Measurements from ENCODE around the gene MYL3. TPM values are rescaled to one million over a fixed set of nuclear protein-coding genes. Genes with fewer than 3 reads are reported as not detected.
"Not testable (repeated sequence)": the region's sequence is repeated elsewhere in the genome, so short reads cannot be mapped to it uniquely, and the experiment has no call there.

Gene MYL3
- total RNA-seq, 1 experiment from 2014 or later: not detected

DNA sequence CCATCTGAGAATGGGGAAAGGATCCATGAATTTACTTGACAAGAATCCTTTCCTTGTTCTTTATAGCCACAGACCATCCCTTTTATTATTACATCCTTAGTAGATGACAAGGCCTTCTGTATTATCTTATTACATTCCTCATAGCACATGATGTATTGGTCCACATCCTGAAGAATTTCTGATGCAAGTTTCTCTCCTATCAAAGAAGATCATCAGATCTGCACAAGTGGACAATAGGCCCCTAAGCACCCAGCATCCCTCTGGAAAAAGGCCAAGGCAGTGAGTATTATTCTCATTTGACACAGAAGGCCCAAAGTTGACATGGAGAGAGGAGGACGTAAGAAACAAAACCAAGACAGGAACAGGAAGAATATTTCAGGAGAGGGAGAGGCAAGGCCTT is 31.4 kb downstream of the MYL3 start:
- H3K9ac ChIP-seq (ENCODE audit: low read length): no peak overlapping the region

DNA sequence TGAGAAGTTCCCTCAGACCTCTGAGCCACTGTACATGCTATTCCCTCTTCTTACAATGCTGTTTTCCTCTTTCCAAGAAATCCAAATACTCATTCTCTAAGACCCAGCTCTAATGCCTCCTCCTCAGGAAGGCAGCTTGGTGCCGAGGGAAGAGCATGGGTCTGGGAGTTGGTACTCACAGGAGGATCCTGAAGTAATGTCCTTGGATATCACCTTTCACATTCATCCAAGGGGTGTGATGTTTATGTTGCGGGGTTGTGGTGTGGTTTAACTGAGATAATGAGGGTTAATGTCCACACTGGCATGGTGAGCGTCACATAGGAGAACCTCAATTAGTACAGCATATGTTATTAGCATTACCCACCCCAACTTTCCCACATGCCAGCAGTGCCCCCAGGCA is 31.9 kb downstream of the MYL3 start:
- H2AFZ ChIP-seq (ENCODE audit: low read length): no peak overlapping the region
- H4K20me1 ChIP-seq (ENCODE audit: insufficient read depth, low read depth, low read length): no peaks in the 10 kb centered on the region
- H3K9me3 ChIP-seq (ENCODE audit: low read length): no peaks in the 10 kb centered on the region
- H3K27me3 ChIP-seq (ENCODE audit: low read length): no peaks in the 10 kb centered on the region
- H3K4me3 ChIP-seq (ENCODE audit: low read length): no peak overlapping the region
- no peak overlapping the region for H3K27ac ChIP-seq (ENCODE audit: low read length)
- no peak for DNase-seq
- no peak overlapping the region for H3K9ac ChIP-seq (ENCODE audit: low read length)
- H3K4me2 ChIP-seq (ENCODE audit: low read depth, low read length, poor library complexity, severe bottlenecking): no peak overlapping the region
- no peaks in the 10 kb centered on the region for H3K79me2 ChIP-seq (ENCODE audit: low read length)
- H3K4me1 ChIP-seq (ENCODE audit: low read length): no peaks in the 10 kb centered on the region
- no peaks in the 10 kb centered on the region for H3K36me3 ChIP-seq (ENCODE audit: insufficient read depth, low read length)
- no peaks in the 10 kb centered on the region for H3K9me2 ChIP-seq (replicated peaks; ENCODE audit: insufficient read depth, low read length)

More for the DNA sequence above, 31.4 kb downstream of the MYL3 start:
- H3K36me3 ChIP-seq (ENCODE audit: insufficient read depth, low read length): no peaks in the 10 kb centered on the region
- no peak for DNase-seq
- no peaks in the 10 kb centered on the region for H3K4me1 ChIP-seq (ENCODE audit: low read length)
- no peaks in the 10 kb centered on the region for H4K20me1 ChIP-seq (ENCODE audit: insufficient read depth, low read depth, low read length)
- H3K9me2 ChIP-seq (replicated peaks; ENCODE audit: insufficient read depth, low read length): no peaks in the 10 kb centered on the region
- H2AFZ ChIP-seq (ENCODE audit: low read length): no peak overlapping the region
- no peaks in the 10 kb centered on the region for H3K9me3 ChIP-seq (ENCODE audit: low read length)
- H3K27ac ChIP-seq (ENCODE audit: low read length): no peak overlapping the region
- no peak overlapping the region for H3K4me2 ChIP-seq (ENCODE audit: low read depth, low read length, poor library complexity, severe bottlenecking)
- no peaks in the 10 kb centered on the region for H3K27me3 ChIP-seq (ENCODE audit: low read length)
- H3K4me3 ChIP-seq (ENCODE audit: low read length): no peak overlapping the region
- no peaks in the 10 kb centered on the region for H3K79me2 ChIP-seq (ENCODE audit: low read length)

DNA sequence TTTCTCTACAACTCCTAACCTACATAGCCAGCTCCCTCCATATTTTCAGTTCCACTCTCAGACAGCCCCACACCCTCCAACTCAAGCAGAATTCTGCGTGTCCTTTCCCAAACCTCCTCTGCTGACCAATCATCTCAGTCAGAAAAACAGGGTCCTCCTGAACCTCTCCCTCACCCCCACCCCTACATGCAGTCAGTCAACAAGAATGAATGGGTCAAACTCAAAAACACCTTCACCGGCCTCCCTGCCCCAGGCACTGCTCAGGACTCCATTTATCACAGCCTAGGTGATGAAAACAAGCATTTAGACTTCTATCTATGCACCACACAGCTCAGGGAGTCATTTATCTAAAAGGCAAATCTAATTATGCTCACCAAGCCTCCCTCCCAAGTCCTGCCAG is 32.4 kb downstream of the MYL3 start:
- Histone ChIP-seq H3K4me1 (ENCODE audit: low read length) (no peaks in the 10 kb centered on the region), H3K4me2 (ENCODE audit: low read depth, low read length, poor library complexity, severe bottlenecking) (no peak overlapping the region), H3K79me2 (ENCODE audit: low read length) (no peaks in the 10 kb centered on the region), H3K27me3 (ENCODE audit: low read length) (no peaks in the 10 kb centered on the region), H3K27ac (ENCODE audit: low read length) (no peak overlapping the region), H4K20me1 (ENCODE audit: insufficient read depth, low read depth, low read length) (no peaks in the 10 kb centered on the region), H3K4me3 (ENCODE audit: low read length) (no peak overlapping the region), H3K9me2 (replicated peaks; ENCODE audit: insufficient read depth, low read length) (no peaks in the 10 kb centered on the region), H3K36me3 (ENCODE audit: insufficient read depth, low read length) (no peaks in the 10 kb centered on the region), H3K9ac (ENCODE audit: low read length) (no peak overlapping the region), H2AFZ (ENCODE audit: low read length) (no peak overlapping the region), H3K9me3 (ENCODE audit: low read length) (no peaks in the 10 kb centered on the region)
- DNase-seq: no peak

DNA sequence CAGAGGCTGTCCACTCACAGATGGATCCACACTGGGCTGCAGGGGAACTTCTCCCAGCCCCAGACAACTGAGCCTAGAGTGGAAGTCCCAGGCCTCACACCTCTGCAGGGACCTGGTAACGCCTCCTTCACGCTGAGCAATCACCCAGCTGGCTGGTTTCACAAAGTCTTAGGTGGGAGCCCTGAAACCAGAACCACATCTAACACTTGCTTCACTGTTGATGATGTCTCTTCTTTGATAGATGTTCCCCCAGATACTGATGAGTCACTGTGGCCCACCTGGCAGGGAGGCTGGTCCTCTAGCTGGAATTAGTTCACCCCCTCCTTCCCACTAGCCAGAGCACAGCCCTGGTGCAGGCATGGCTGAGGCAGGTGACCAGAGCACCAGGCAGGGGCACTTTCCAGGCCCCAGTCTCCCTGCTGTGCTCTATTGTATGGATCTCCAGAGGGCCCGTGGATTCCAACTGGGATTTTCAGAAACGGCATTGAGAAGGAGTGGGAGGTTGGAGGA is 33.5 kb downstream of the MYL3 start:
- Histone ChIP-seq H3K4me3 (ENCODE audit: low read length) (no peak overlapping the region), H3K9ac (ENCODE audit: low read length) (no peak overlapping the region), H3K79me2 (ENCODE audit: low read length) (no peaks in the 10 kb centered on the region), H3K4me2 (ENCODE audit: low read depth, low read length, poor library complexity, severe bottlenecking) (no peak overlapping the region), H4K20me1 (ENCODE audit: insufficient read depth, low read depth, low read length) (no peaks in the 10 kb centered on the region), H3K9me2 (replicated peaks; ENCODE audit: insufficient read depth, low read length) (no peaks in the 10 kb centered on the region), H3K27me3 (ENCODE audit: low read length) (no peaks in the 10 kb centered on the region), H3K4me1 (ENCODE audit: low read length) (no peaks in the 10 kb centered on the region), H2AFZ (ENCODE audit: low read length) (no peak overlapping the region), H3K9me3 (ENCODE audit: low read length) (no peaks in the 10 kb centered on the region), H3K36me3 (ENCODE audit: insufficient read depth, low read length) (no peaks in the 10 kb centered on the region), H3K27ac (ENCODE audit: low read length) (no peak overlapping the region)
- no peak for DNase-seq

DNA sequence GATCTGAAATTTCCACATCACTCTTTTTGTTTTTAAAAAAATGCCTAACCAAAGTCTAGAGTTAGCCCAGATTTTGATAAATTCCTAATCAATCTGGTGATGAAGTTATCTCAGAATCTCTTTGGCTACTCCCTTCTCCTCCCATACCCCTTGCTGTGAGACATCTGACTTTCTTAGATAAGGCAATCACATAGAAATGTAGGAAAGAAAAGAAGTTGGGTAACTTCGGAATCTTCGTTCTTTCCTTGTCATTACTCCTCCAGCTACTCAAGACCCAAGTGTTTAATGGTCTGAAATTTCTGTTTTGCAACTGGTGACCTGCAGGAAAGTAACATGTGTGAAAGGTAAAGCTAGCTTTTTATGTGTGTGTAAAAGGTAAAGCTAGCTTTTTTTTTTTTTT is 37.8 kb downstream of the MYL3 start:
- DNase-seq: no peak
- Histone ChIP-seq H3K9ac (ENCODE audit: low read length) (no peak overlapping the region), H3K79me2 (ENCODE audit: low read length) (no peaks in the 10 kb centered on the region), H4K20me1 (ENCODE audit: insufficient read depth, low read depth, low read length) (no peaks in the 10 kb centered on the region), H3K27ac (ENCODE audit: low read length) (no peak overlapping the region), H3K9me2 (replicated peaks; ENCODE audit: insufficient read depth, low read length) (no peaks in the 10 kb centered on the region), H3K4me2 (ENCODE audit: low read depth, low read length, poor library complexity, severe bottlenecking) (no peak overlapping the region), H3K27me3 (ENCODE audit: low read length) (no peaks in the 10 kb centered on the region), H3K36me3 (ENCODE audit: insufficient read depth, low read length) (no peaks in the 10 kb centered on the region), H3K4me1 (ENCODE audit: low read length) (no peaks in the 10 kb centered on the region), H3K4me3 (ENCODE audit: low read length) (no peak overlapping the region), H2AFZ (ENCODE audit: low read length) (no peak overlapping the region), H3K9me3 (ENCODE audit: low read length) (peaks cover 4% of the 10 kb centered on the region)

DNA sequence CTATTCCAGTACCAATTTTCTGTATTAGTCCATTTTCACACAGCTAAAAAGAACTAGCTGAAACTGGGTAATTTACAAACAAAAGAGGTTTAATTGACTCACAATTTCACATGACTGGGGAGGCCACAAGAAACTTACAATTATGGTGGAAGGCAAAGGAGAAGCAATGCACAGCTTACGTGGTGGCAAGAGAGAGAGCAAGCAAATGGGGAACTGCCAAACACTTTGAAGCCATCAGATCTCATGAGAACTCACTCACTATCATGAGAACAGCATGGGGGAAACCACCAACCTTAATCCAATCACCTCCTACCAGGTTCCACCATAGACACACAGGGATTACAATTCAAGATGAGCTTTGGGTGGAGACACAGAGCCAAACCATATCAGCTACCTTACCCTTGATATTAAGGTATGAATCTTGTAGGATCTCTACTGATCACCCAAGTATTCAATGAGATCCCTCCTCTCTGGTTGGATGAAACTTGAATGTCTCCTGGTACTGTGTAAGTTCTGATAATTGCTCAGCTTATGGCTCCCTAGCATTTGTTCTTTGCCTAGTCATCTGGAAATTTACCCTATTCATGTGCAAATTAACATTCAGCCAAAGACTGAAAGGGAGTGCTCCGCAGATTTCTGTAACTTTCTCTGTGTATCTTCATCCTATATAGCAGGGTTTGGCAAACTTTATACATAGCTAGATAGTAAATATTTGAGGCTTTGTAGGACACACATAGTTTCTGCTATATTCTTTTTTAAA is 38.9 kb downstream of the MYL3 start:
- Histone ChIP-seq H3K36me3 (ENCODE audit: insufficient read depth, low read length) (no peaks in the 10 kb centered on the region), H3K79me2 (ENCODE audit: low read length) (no peaks in the 10 kb centered on the region), H3K9me2 (replicated peaks; ENCODE audit: insufficient read depth, low read length) (no peaks in the 10 kb centered on the region), H3K9me3 (ENCODE audit: low read length) (peaks cover 4% of the 10 kb centered on the region), H3K4me3 (ENCODE audit: low read length) (no peak overlapping the region), H2AFZ (ENCODE audit: low read length) (no peak overlapping the region), H3K27me3 (ENCODE audit: low read length) (no peaks in the 10 kb centered on the region), H3K4me2 (ENCODE audit: low read depth, low read length, poor library complexity, severe bottlenecking) (no peak overlapping the region), H3K27ac (ENCODE audit: low read length) (no peak overlapping the region), H3K9ac (ENCODE audit: low read length) (no peak overlapping the region), H3K4me1 (ENCODE audit: low read length) (no peaks in the 10 kb centered on the region), H4K20me1 (ENCODE audit: insufficient read depth, low read depth, low read length) (no peaks in the 10 kb centered on the region)
- DNase-seq: no peak

DNA sequence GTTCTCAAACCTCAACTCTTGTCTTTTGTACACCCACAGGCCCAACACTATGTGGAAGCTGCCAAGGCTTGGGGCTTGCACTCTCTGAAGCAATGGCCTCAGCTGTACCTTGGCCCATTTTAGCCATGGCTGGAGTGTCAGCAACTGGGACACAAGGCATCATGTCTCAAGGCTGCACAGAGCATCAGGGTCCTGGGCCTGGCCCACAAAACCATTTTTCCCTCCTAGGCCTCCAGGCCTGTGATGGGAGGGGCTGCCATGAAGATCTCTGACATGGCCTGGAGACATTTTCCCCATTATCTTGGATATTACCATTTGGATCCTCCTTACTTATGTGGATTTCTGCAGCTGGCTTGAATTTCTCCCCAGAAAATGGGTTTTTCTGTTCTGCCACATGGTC is 39.9 kb downstream of the MYL3 start:
- not testable (repeated sequence) for H4K20me1 ChIP-seq (ENCODE audit: insufficient read depth, low read depth, low read length); H3K9me2 ChIP-seq (replicated peaks; ENCODE audit: insufficient read depth, low read length)

DNA sequence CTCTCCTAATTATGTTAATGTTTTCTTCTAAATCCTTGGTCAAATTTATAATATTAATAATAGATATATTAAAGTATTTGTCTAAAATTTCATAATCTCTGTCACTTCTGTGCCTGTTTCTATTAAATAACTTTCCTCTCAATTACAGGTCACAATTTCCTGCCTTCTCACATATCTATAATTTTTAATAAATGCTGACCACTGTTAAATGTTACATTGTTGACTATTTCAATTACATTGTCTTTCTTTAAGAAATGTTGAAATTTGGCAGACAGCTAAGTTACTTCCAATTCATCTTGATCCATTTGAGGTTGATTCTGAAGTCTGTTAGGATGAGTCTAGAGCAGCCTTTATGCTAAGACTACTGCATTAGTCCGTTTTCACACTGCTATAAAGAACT is 41.7 kb downstream of the MYL3 start:
- no peaks in the 10 kb centered on the region for H3K27me3 ChIP-seq (ENCODE audit: low read length)
- H3K27ac ChIP-seq (ENCODE audit: low read length): no peak overlapping the region
- H3K9me2 ChIP-seq (replicated peaks; ENCODE audit: insufficient read depth, low read length): no peaks in the 10 kb centered on the region
- H3K4me3 ChIP-seq (ENCODE audit: low read length): no peak overlapping the region
- no peaks in the 10 kb centered on the region for H3K79me2 ChIP-seq (ENCODE audit: low read length)
- no peak overlapping the region for H2AFZ ChIP-seq (ENCODE audit: low read length)
- H3K4me1 ChIP-seq (ENCODE audit: low read length): peaks cover 3% of the 10 kb centered on the region; the same call in 1 of the 2 replicates
- peaks cover 4% of the 10 kb centered on the region for H3K9me3 ChIP-seq (ENCODE audit: low read length)
- H4K20me1 ChIP-seq (ENCODE audit: insufficient read depth, low read depth, low read length): no peaks in the 10 kb centered on the region
- DNase-seq: no peak
- no peak overlapping the region for H3K4me2 ChIP-seq (ENCODE audit: low read depth, low read length, poor library complexity, severe bottlenecking)
- H3K9ac ChIP-seq (ENCODE audit: low read length): no peak overlapping the region
- no peaks in the 10 kb centered on the region for H3K36me3 ChIP-seq (ENCODE audit: insufficient read depth, low read length)

More for the DNA sequence above, 39.9 kb downstream of the MYL3 start:
- not testable (repeated sequence) for H3K27ac ChIP-seq (ENCODE audit: low read length); H3K27me3 ChIP-seq (ENCODE audit: low read length); H3K4me2 ChIP-seq (ENCODE audit: low read depth, low read length, poor library complexity, severe bottlenecking); H3K36me3 ChIP-seq (ENCODE audit: insufficient read depth, low read length); H3K9me3 ChIP-seq (ENCODE audit: low read length); H3K4me1 ChIP-seq (ENCODE audit: low read length); H3K79me2 ChIP-seq (ENCODE audit: low read length); DNase-seq; H2AFZ ChIP-seq (ENCODE audit: low read length); H3K9ac ChIP-seq (ENCODE audit: low read length); H3K4me3 ChIP-seq (ENCODE audit: low read length)
